Astrocyte of the hippocampus (primary cell): ENCODE measurements around the gene EIF2S2.
"Not testable (repeated sequence)": the region's sequence is repeated elsewhere in the genome, so short reads cannot be mapped to it uniquely, and the experiment has no call there.

Source experiments
- DNase-seq: peaks from one replicate; pipeline ENCODE4 v3.0.0; 2011; ENCODE audit warnings: low read depth, low spot score

Gene EIF2S2, protein sequence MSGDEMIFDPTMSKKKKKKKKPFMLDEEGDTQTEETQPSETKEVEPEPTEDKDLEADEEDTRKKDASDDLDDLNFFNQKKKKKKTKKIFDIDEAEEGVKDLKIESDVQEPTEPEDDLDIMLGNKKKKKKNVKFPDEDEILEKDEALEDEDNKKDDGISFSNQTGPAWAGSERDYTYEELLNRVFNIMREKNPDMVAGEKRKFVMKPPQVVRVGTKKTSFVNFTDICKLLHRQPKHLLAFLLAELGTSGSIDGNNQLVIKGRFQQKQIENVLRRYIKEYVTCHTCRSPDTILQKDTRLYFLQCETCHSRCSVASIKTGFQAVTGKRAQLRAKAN

DNA sequence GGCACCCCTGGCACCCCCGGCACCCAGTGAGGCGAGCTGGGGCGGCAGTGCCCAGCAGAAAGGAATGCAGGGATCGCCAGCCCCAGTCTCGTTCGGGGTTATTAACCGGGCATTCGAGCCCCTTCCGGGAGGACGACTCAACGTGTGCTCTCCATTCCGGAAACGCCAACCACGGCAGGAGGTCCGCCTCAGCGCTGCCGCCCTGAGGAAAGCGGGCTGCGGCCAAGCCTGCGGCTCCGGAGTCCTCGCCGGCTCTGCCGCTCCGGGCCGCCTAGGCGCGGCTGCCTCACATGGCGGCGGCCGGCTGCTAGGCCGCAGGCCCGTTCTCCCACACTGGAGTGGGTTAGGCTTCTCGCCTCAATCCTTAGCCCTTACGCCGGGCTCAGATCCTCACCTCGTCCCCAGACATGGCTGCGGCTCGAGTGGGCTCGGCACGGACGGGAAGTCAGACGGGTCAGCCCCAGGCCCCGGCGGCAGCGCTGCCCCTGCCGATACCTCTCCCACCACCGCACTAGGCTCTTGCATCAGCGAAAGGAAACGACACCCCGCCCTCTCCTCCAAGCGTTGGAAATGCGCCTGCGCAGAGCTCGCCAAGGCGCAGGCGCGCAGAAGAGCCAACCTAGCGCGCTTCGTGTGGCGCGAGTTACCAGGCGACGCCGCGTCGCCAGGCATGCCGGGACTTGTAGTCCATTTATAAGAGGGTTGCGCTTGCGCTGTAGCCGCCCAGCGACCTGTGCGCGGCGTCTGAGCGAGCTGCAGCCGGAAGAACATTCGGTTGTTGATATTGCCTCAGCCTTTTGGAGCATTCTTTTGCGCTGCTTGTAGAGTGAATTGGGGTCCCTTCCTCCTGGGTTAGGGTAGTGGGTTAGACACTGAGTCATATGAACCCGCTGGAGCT lies at the start of gene EIF2S2:
Gene EIF2S2 (minus strand): TSS at position 542 of the 898 bp plus-strand sequence. CDS start 133 bp downstream, at position 409.
- peak; percentile 100 for DNase-seq

DNA sequence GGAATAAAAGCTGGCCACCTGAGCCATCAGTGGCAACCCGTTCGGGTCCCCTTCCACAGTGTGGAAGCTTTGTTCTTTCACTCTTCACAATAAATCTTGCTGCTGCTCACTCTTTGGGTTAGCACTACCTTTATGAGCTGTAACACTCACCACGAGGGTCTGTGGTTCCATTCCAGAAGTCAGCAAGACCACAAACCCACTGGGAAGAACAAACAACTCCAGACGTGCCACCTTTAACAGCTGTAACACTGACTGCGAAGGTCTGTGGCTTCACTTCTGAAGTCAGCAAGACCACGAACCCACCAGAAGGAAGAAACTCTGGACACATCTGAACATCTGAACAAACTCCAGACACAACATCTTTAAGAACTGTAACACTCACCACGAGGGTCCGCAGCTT lies 45.7 kb upstream of the EIF2S2 start:
- not testable (repeated sequence) for DNase-seq

DNA sequence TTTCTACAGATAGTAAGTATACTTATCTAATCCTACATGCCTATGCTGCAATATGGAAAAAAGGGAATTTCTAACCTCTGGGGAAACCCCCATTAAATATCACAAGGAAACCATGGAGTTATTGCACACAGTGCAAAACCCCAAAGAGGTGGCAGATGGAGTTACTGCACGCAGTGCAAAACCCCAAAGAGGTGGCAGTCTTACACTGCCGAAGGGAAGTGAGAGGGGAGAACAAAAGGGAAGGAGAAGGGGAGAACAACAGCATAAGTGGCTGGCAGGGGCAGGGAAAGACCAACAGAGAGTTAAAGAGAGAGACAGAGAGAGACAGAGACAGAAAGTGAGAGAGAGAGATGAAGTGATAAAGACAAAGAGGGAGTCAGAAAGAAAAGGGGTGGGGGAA lies 43.8 kb upstream of the EIF2S2 start:
- DNase-seq: no peak

DNA sequence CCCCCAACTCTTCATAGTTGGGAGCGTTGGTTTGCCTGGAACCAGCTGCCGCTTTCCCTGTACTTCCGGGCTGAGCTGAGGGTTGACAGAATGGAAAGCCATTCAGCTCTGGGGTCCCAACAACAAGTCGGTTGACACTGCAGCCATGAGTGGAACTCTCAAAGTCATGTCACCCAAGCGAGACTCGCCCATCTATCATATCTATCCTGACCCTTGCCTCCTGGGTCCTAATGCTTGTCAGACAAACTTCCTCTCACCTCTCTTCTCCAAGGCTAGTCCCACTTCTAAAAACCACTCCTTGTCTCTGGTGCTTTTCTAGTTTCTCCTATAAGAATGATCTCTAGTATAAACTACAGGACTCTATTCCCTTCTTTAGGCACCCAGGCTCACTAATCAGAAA lies 41.1 kb upstream of the EIF2S2 start:
- not testable (repeated sequence) for DNase-seq

DNA sequence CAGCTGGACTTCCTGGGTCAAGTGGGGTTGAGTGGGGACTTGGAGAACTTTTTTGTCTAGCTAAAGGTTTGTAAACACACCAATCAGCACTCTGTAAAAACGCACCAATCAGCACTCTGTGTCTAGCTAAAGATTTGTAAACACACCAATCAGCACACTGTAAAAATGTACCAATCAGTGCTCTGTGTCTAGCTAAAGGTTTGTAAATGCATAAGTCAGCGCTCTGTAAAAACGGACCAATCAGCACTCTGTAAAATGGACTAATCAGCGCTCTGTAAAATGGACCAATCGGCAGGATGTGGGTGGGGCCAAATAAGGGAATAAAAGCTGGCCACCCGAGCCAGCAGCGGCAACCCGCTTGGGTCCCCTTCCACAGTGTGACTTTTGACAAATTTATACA lies 40.0 kb upstream of the EIF2S2 start:
- DNase-seq: not testable (repeated sequence)

DNA sequence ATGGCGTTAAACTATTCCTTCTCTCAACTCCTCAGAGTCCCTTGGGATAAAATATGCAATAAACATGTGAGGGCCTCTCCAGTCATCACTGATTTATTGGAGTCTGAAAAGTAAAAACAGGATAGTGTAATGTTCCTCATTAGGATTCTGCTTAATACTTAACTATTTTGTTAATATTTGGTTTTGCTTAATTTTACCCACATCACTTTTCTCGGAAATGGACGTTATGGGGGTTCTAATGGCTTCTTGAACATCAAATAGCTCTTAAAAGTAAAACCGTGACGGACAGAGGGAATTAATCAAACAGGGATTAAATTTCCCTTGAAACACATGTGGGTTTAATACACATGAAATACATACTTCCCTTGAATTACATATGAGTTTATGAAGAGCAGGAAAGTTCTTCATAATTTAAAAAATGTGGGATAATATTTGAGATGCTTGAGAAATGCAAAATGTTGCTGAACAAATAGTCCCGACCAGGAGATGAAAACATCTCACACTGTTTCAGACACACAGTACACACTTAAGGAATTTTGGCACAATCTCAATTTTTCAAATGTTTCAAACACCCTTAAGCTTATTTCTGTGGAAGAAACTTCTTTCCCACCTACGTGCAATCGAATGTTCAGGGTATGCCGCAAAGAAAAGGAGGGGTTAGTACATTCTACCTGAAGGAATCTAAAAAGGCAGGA lies 38.4 kb upstream of the EIF2S2 start:
- no peak for DNase-seq

DNA sequence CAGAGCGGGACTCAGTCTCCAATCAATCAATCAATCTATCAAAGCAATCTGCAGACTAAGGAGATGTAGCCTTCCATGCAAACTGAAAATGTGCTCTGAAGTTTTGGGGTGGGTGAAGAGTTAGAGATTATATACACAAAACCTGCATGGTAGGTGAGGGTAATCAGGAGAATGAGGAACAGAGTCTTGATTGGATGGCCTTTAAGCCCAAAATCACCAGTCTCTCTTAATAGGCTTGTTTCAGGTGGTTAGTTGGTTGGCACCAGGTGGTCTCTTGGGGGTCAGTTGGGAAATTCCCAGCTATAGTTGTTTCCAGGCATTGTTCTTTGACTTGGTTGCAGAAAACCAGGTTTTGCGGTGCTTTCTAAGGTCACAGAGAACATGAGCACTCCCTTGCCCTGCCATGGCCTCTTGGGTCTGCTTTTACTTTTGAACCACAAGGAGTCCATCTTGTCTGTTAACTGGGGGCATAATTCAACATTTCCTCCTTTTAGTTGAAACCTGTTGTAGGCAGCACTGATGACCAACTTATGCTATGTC lies 33.3 kb upstream of the EIF2S2 start:
- DNase-seq: no peak

DNA sequence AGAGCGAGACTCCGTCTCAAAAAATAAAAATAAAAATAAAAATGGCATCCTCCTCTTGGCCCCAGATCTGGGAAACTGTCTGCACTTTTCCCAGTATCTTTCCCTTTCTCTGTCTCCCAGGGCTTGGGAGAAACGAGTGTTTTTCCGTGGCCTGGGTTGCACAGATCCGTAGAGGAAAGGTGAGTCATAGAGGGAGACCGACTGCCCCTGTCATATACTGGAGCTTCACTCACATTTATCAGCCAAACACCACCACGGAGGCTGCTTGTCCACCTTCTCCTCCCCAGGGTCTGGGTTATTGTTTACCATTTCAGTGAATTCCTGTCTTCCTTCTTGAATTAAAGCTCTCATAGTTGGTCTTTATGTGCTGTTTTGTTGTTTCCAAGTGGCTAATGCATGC lies 31.9 kb upstream of the EIF2S2 start:
- DNase-seq: peak; percentile 12

DNA sequence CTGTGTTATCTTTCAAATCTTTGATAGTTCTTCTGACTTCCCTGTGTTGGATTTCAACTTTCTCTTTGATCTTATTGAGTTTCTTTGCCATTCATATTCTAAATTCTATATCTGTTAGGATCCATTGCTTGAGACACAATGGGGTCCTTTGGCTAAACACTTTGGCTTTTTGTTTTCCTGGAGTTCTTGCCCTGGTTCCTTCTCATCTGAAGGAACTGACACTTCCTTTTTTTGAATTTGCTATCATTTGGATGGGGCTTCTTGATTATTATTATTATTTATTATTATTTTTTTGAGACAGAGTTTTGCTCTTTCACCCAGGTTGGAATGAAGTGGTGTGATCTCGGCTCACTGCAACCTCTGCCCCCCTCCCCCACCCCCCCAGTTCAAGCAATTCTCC lies 30.1 kb upstream of the EIF2S2 start:
- no peak for DNase-seq

DNA sequence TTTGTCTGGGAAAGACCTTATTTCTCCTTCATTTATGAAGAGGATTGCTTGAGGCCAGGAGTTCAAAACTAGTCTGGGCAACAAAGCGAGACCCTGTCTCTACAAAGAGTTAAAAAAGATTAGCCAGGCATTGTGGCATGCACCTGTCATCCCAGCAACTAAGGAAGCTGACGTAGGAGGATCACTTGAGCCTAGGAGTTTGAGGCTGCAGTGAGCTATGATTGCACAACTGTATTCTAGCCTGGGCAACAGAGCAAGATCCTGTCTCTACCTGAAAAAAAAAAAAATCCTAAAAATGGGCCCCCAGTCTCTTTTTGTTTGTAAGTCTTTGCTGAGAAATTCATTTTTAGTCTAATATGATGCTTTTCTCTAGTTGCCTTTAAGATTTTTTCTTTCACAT lies 29.2 kb upstream of the EIF2S2 start:
- no peak for DNase-seq

DNA sequence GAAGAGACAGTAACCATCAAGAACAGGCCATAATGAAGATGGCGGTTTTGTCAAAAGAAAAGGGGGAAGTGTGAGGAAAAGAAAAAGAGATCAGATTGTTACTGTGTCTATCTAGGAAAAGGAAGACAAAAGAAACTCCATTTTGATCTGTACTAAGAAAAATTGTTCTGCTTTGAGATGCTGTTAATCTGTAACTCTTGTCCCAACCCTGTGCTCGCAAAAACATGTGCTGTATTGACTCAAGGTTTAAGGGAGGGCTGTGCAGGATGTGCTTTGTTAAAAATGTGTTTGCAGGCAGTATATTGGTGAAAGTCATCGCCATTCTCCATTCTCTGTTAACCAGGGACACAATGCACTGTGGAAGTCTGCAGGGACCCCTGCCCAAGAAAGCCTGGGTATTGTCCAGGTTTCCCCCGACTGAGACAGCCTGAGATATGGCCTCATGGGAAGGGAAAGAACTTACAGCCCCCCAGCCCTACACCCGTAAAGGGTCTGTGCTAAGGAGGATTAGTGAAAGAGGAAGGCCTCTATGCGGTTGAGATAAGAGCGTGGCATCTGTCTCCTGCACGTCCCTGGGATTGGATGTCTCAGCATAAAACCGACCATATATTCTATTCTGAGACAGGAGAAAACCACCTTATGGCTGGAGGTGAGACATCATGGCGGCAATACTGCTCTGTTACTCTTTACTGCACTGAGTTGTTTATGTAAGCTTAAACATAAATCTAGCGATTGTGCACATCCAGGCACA lies 23.7 kb upstream of the EIF2S2 start:
- DNase-seq: not testable (repeated sequence)

DNA sequence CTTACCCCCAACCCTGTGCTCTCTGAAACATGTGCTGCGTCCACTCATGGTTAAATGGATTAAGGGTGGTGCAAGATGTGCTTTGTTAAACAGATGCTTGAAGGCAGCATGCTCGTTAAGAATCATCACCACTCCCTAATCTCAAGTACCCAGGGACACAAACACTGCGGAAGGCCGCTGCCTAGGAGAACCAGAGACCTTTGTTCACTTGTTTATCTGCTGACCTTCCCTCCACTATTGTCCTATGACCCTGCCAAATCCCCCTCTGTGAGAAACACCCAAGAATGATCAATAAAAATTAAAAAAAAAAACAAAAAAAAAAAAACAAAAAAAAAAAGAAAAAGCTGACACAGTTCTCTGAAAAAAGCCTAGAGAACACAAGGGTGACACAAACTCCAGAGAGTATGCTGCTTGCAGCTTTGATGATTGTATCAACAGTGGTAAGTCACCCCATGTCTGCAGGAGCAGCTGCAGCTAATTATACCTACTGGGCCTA lies 21.4 kb upstream of the EIF2S2 start:
- DNase-seq: not testable (repeated sequence)

DNA sequence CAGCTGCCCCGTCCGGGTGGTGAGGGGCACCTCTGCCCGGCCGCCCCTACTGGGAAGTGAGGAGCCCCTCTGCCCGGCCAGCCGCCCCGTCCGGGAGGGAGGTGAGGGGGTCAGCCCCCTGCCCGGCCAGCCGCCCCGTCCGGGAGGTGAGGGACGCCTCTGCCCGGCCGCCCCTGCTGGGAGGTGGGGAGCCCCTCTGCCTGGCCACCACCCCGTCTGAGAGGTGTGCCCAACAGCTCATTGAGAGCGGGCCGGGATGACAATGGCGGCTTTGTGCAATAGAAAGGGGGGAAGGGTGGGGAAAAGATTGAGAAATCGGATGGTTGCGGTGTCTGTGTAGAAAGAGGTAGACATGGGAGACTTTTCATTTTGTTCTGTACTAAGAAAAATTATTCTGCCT lies 20.9 kb upstream of the EIF2S2 start:
- not testable (repeated sequence) for DNase-seq

DNA sequence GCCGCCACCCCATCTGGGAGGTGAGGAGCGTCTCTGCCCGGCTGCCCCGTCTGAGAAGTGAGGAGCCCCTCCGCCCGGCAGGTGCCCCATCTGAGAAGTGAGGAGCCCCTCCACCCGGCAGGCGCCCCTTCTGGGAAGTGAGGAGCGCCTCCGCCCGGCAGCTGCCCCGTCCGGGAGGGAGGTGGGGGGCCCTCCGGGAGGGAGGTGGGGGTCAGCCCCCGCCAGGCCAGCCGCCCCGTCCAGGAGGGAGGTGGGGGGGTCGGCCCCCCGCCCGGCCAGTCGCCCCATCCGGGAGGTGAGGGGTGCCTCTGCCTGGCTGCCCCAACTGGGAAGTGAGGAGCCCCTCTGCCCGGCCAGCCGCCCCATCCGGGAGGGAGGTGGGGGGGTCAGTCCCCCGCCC lies 20.4 kb upstream of the EIF2S2 start:
- not testable (repeated sequence) for DNase-seq

DNA sequence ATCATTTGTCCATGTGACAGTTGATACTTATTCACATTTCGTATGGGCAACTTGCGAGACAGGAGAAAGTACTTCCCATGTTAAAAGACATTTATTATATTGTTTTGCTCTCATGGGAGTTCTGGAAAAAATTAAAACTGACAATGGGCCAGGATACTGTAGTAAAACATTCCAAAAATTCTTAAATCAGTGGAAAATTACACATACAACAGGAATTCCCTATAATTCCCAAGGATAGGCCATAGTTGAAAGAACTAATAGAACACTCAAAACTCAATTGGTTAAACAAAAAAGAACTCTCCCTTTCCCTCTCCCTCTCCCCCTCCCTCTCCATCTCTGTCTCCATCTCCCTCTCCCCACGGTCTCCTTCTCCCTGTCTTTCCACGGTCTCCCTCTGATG lies 19.4 kb upstream of the EIF2S2 start:
- no peak for DNase-seq

DNA sequence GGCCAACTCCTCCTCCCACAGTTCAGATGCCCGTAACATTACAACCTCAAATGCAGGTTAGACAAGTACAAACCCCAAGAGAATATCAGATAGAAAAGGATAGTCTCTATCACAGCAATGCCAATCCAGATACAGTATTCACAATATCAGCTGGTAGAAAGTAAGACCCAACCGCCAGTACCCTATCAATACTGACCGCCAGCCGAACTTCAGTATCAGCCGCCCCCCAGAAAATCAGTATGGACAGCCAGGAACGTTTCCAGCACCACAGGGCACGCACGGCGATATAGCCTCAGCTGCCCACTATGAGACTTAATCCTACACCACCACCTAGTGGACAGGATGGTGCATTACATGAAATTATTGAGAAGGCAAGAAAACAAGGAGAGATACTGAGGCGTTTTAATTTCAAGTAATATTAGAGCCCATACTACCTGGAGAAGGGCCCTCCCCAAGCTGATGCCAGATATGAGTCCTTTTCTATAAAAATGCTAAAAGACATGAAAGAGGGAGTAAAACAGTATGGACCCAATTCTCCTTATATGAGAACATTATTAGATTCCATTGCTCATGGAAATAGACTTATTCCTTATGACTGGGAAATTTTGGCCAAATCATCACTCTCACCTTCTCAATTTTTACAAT lies 17.6 kb upstream of the EIF2S2 start:
- DNase-seq: peak; percentile 87

DNA sequence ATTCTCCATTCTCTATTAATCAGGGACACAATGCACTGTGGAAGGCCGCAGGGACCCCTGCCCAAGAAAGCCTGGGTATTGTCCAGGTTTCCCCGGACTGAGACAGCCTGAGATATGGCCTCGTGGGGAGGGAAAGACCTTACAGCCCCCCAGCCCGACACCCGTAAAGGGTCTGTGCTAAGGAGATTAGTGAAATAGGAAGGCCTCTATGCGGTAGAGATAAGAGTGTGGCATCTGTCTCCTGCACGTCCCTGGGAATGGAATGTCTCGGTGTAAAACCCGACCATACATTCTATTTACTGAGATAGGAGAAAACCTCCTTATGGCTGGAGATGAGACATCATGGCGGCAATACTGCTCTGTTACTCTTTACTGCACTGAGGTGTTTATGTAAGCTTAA lies 15.7 kb upstream of the EIF2S2 start:
- no peak for DNase-seq

DNA sequence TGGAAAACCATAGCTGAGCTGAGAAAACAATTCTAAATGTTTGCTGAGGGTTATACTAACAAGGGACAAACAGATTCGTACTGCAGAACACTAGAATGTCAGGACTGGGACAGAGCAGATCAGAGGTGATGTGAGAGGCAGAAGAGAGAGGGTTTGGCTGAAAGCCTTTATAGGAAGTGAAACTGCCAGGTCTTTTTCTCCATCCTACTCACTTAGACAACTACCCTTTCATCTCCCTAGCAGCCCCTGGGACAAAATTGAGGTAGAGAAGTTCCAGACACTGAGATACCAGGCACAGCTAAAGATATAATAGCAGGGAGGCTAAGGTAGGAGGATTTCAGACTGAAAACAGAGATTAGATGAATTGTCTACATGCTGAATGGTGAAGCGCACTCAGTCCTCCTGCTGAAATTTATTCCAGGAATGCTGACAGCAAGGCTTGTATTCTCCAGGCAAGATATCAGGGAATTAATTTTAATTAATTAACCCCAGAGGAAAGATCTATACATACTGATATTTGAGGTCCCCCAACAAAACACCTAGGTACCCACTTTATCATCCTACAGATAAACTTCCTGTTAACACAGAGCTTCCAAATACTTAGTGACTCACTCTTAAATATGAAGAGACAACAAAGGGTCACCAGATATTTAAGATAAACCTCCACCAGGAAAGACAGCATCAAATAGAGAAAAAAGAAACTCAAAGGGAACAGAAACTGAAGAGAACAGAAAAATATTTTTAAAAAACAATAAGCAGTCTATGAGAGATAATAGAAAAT lies 12.6 kb upstream of the EIF2S2 start:
- no peak for DNase-seq

DNA sequence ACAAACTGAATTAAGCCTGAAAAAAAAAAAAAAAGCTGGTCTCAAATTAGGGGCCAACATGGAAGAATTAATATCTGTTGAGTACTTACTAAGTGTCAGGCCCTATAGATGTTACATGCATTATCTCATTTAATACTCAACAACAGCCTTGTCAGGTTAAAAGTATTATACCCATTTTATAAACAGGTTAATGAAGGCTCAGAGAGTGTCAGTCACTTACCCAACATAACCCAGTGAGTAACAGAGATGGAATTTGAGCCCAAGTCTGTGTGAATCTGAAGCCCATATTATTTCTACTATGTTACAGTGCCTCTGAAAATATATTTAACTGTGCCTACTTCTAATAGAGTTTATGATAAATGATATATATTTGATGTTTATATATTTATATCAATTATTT lies 11.3 kb upstream of the EIF2S2 start:
- no peak for DNase-seq
